SK-N-SH (cell line): ENCODE data around the gene SPTBN1. TPM values are rescaled to one million over a fixed set of nuclear protein-coding genes. Genes with fewer than 3 reads are reported as not detected.

Experiments used
- CTCF ChIA-PET: fragments of 300-600, 350-600 bp; formaldehyde crosslinking; extraction: SDS; loops from one replicate; lab custom pipeline; 2021; lab: Yijun Ruan, JAX
- POLR2A ChIA-PET: fragments of 350-600 bp; sonication (Branson Sonifier 250); formaldehyde crosslinking; extraction: SDS; loops from one replicate; lab custom pipeline; 2020; ENCODE audit warnings: antibody characterized with exemption, inconsistent platforms; lab: Yijun Ruan, JAX
- DNase-seq: peaks from one replicate; pipeline ENCODE4 v3.0.0; 2012
- H2AFZ ChIP-seq: fragments of 200-600 bp; sonication (generic); 2 replicates; pipeline ENCODE4 v1.8.1; 2016; ENCODE audit warnings: antibody characterized with exemption, mild to moderate bottlenecking, low read depth
- H3F3A ChIP-seq: fragments of 200-600 bp; sonication (generic); replicated peaks from 2 replicates; pipeline ENCODE3; 2016; ENCODE audit warnings: antibody characterized with exemption, mild to moderate bottlenecking; ENCODE audit not compliant: insufficient read depth
- H3K27ac ChIP-seq, 2 experiments: fragments of 200-500 bp in 1 of 2; fragments of 200-600 bp in 1 of 2; sonication (Bioruptor generic) in 1 of 2; sonication (generic), shearing (Covaris generic) in 1 of 2; 2 replicates each; pipeline versions ENCODE4 v1.5.1 to v1.6.1; 2014 to 2016; ENCODE audit warnings: low read depth in 2 of 2, inconsistent platforms in 1 of 2, low read length in 1 of 2, mild to moderate bottlenecking in 1 of 2, mixed read lengths in 1 of 2
- H3K27me3 ChIP-seq: fragments of 200-600 bp; sonication (generic), shearing (Covaris generic); 2 replicates; pipeline ENCODE4 v1.6.1; 2016; ENCODE audit warnings: mixed run types; ENCODE audit not compliant: insufficient read depth
- H3K36me3 ChIP-seq, 2 experiments: fragments of 200-500 bp in 1 of 2; fragments of 200-600 bp in 1 of 2; sonication (Bioruptor generic) in 1 of 2; sonication (generic) in 1 of 2; replicated peaks in 1 of 2; 2 replicates each; pipeline versions ENCODE3 to v1.5.1; 2014 to 2016; ENCODE audit warnings: low read length in 1 of 2, mild to moderate bottlenecking in 1 of 2; ENCODE audit not compliant: insufficient read depth in 2 of 2, control insufficient read depth in 1 of 2
- H3K4me1 ChIP-seq, 2 experiments: fragments of 200-500 bp in 1 of 2; fragments of 200-600 bp in 1 of 2; sonication (Bioruptor generic) in 1 of 2; sonication (generic), shearing (Covaris generic) in 1 of 2; 2 replicates each; pipeline versions ENCODE4 v1.5.1 to v1.6.1; 2014 to 2016; ENCODE audit warnings: low read depth in 1 of 2, low read length in 1 of 2, mixed run types in 1 of 2; ENCODE audit not compliant: insufficient read depth in 2 of 2, control insufficient read depth in 1 of 2
- H3K4me2 ChIP-seq: fragments of 200-600 bp; sonication (generic), shearing (Covaris generic); 2 replicates; pipeline ENCODE4 v1.6.1; 2017; ENCODE audit warnings: mixed run types
- H3K4me3 ChIP-seq, 2 experiments: fragments of 200-500 bp in 1 of 2; fragments of 200-600 bp in 1 of 2; sonication (Bioruptor generic) in 1 of 2; sonication (generic), shearing (Covaris generic) in 1 of 2; 2 replicates each; pipeline versions ENCODE4 v1.5.1 to v1.8.1; 2014 to 2016; ENCODE audit warnings: low read depth in 2 of 2, inconsistent platforms in 1 of 2, low read length in 1 of 2, mild to moderate bottlenecking in 1 of 2, mixed read lengths in 1 of 2, moderate library complexity in 1 of 2
- H3K79me2 ChIP-seq: fragments of 200-600 bp; sonication (generic); 2 replicates; pipeline ENCODE4 v1.8.1; 2017; ENCODE audit warnings: mild to moderate bottlenecking; ENCODE audit not compliant: insufficient read depth
- H3K9ac ChIP-seq: fragments of 200-600 bp; sonication (generic); 2 replicates; pipeline ENCODE4 v1.6.1; 2017; ENCODE audit warnings: mixed run types
- H3K9me2 ChIP-seq: fragments of 200-600 bp; sonication (generic); 2 replicates; pipeline ENCODE4 v1.6.1; 2017; ENCODE audit warnings: mixed run types
- H3K9me3 ChIP-seq: fragments of 200-600 bp; sonication (generic); 2 replicates; pipeline ENCODE4 v1.6.1; 2017; ENCODE audit warnings: mixed run types, mild to moderate bottlenecking, moderate library complexity
- H4K20me1 ChIP-seq: fragments of 200-600 bp; sonication (generic); 2 replicates; pipeline ENCODE4 v1.6.1; 2017; ENCODE audit warnings: mild to moderate bottlenecking, mixed run types; ENCODE audit not compliant: insufficient read depth
- CHD2 ChIP-seq: fragments of 150-350 bp; IDR thresholded peaks from 2 replicates; pipeline ENCODE4 v1.6.1; 2018; ENCODE audit warnings: low read length; ENCODE audit not compliant: partially characterized antibody
- FOXJ3 ChIP-seq: sonication (generic); formaldehyde crosslinking; IDR thresholded peaks from 2 replicates; pipeline ENCODE4 v1.5.1; 2020; ENCODE audit warnings: mild to moderate bottlenecking, missing genetic modification reagents
- MXI1 ChIP-seq: IDR thresholded peaks from 2 replicates; pipeline ENCODE4 v1.6.1; 2012; ENCODE audit warnings: mild to moderate bottlenecking, low read depth, low read length, improper control_type of control experiment
- POLR2AphosphoS5 ChIP-seq: IDR thresholded peaks from 2 replicates; pipeline ENCODE4 v1.6.1; 2012; ENCODE audit warnings: low read depth, low read length
- RAD21 ChIP-seq: IDR thresholded peaks from 2 replicates; pipeline ENCODE4 v1.6.1; 2012; ENCODE audit warnings: mild to moderate bottlenecking, low read length
- RCOR1 ChIP-seq: fragments of 150-350 bp; IDR thresholded peaks from 2 replicates; pipeline ENCODE4 v1.6.1; 2017; ENCODE audit warnings: antibody characterized with exemption, low read length
- RFX5 ChIP-seq: IDR thresholded peaks from 2 replicates; pipeline ENCODE4 v1.6.1; 2012; ENCODE audit warnings: mild to moderate bottlenecking, improper control_type of control experiment, low read length
- SMC3 ChIP-seq: IDR thresholded peaks from 2 replicates; pipeline ENCODE4 v1.6.1; 2012; ENCODE audit warnings: low read depth, low read length, improper control_type of control experiment
- TAF1 ChIP-seq: IDR thresholded peaks from 2 replicates; pipeline ENCODE4 v1.6.1; 2012; ENCODE audit warnings: low read depth, mild to moderate bottlenecking, low read length, moderate library complexity, borderline replicate concordance
- TCF12 ChIP-seq: IDR thresholded peaks from 2 replicates; pipeline ENCODE4 v1.4.0; 2012
- TEAD4 ChIP-seq: IDR thresholded peaks from 2 replicates; pipeline ENCODE4 v1.4.0; 2012; ENCODE audit warnings: mild to moderate bottlenecking, borderline replicate concordance; ENCODE audit not compliant: insufficient read depth
- WGBS: methylation state at CpG from one replicate; pipeline ENCODE4 v1.1.6; 2017; ENCODE audit warnings: low lambda C conversion rate; 5-methylcytosine and 5-hydroxymethylcytosine counted together
- polyA plus RNA-seq, 3 experiments: library from polyadenylated mRNA; depleted of rRNA; stranded (reverse); fragments of >200 nt; gene quantifications; 2 replicates each; pipeline ENCODE4 v1.2.3, GENCODE V29; 2012
- TF ChIP-seq, protein P1 (sequence below): fragments of 150-350 bp; IDR thresholded peaks from 2 replicates; pipeline ENCODE4 v1.6.1; 2017; ENCODE audit warnings: antibody characterized with exemption, low read length, low read depth, borderline replicate concordance
- TF ChIP-seq, protein P2 (sequence below): fragments of 200-600 bp; sonication (generic); IDR thresholded peaks from 2 replicates; pipeline ENCODE4 v1.6.1; 2017; ENCODE audit warnings: antibody characterized with exemption, mild to moderate bottlenecking, moderate library complexity

The SPTBN1 gene
- polyA plus RNA-seq, 1 of the 3 experiments (the other 2 are of a cell fraction): 29.1 TPM

DNA sequence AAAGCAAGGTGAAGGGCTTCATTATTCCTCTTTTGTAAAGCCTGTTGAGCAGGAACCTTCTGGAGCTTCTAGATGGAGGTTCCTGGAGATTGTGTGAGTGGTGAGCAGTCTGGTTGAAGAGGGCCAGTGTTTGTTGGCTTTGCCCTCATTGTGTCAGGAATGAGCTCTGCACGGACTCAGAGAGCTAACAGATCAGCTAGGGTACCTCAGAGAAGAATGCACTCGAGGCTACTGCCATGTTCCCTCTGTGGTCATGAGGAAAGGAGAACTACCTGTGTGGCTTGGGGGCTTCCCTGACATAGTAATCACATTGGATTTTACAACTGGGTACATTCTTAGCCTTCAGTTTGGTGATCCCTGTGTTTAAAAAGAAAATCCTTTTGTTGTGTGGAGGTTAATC lies 46.6 kb downstream of the SPTBN1 start (continued):
- no peak for TF ChIP-seq CHD2
- no peak for TF ChIP-seq RFX5
- TF ChIP-seq TEAD4: no peak
- TF ChIP-seq RCOR1: no peak
- no peak for TF ChIP-seq FOXJ3 (CRISPR knock-in tag)

DNA sequence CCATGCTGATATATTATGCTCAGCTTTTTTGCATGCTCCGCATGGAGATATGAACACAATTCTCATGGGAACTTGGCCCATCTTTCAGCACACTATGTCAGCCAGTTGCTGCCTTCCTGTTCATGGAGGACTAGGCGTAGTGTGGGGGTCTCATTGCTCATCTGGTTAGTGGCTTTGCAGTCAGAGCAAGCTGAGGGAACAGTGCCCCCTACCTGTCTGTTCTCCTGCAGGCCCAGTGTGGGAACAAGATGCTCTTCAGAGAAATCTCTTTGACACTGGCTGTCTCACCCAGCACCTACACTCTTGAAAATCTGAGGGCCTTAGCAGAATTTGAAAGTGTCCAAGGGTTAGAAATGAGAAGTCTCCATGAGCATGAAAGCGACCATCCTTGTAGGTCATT lies 47.1 kb downstream of the SPTBN1 start:
- no peak overlapping the region for H3K4me2 ChIP-seq
- POLR2A ChIA-PET: no interaction called here
- no peaks in the 10 kb centered on the region for H3K9me2 ChIP-seq
- peaks cover 91% of the 10 kb centered on the region for H3K79me2 ChIP-seq
- H3K4me1 ChIP-seq: peaks cover 0 to 30% of the 10 kb centered on the region in 2 experiments; a peak in 2 of 4 replicates
- no peaks in the 10 kb centered on the region for H3K27me3 ChIP-seq
- H3K27ac ChIP-seq: no peak overlapping the region
- H3F3A ChIP-seq: no peaks in the 10 kb centered on the region
- no peak overlapping the region; a peak in 1 of 4 replicates for H3K4me3 ChIP-seq
- no peaks in the 10 kb centered on the region for H3K36me3 ChIP-seq
- no peak overlapping the region for H2AFZ ChIP-seq
- TF ChIP-seq, protein P1, sequence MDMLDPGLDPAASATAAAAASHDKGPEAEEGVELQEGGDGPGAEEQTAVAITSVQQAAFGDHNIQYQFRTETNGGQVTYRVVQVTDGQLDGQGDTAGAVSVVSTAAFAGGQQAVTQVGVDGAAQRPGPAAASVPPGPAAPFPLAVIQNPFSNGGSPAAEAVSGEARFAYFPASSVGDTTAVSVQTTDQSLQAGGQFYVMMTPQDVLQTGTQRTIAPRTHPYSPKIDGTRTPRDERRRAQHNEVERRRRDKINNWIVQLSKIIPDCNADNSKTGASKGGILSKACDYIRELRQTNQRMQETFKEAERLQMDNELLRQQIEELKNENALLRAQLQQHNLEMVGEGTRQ: no peak
- peak; percentile 68 for TF ChIP-seq SMC3
- TF ChIP-seq, protein P2, sequence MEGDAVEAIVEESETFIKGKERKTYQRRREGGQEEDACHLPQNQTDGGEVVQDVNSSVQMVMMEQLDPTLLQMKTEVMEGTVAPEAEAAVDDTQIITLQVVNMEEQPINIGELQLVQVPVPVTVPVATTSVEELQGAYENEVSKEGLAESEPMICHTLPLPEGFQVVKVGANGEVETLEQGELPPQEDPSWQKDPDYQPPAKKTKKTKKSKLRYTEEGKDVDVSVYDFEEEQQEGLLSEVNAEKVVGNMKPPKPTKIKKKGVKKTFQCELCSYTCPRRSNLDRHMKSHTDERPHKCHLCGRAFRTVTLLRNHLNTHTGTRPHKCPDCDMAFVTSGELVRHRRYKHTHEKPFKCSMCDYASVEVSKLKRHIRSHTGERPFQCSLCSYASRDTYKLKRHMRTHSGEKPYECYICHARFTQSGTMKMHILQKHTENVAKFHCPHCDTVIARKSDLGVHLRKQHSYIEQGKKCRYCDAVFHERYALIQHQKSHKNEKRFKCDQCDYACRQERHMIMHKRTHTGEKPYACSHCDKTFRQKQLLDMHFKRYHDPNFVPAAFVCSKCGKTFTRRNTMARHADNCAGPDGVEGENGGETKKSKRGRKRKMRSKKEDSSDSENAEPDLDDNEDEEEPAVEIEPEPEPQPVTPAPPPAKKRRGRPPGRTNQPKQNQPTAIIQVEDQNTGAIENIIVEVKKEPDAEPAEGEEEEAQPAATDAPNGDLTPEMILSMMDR: peak; percentile 66
- peak; percentile 76 for TF ChIP-seq RAD21
- peak; percentile 54 for DNase-seq
- WGBS: 95% methylated on average over 3 of the region's 3 CpGs
- CTCF ChIA-PET: interaction anchor here (0.6 to 2.3 kb wide), 12 partner anchors 21 to 396 kb away, joined by 3 to 8 read pairs (median 4); no protein-coding TSS in a partner anchor
- H4K20me1 ChIP-seq: peaks cover 67% of the 10 kb centered on the region
- H3K9me3 ChIP-seq: no peaks in the 10 kb centered on the region
- no peak overlapping the region for H3K9ac ChIP-seq

DNA sequence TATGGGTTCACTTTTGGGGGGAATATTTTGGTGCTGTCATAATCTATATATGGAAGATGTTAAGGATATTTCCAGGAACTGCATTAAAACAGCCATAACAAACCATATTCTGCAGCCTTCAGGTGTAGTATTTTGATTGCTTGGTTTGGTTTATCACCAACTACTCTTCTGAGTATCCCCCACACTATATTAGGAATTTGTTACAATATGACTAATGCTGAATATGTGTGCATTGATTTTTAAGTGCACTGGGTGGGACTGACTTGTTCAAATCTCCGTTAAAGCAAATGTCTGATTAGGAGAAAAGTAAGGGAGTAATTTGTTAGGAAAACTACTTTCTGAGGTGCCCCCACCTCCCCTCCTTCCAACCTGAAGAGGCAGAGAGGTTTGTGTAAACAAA lies 47.7 kb downstream of the SPTBN1 start:
- no peak overlapping the region for H2AFZ ChIP-seq
- no peak for TF ChIP-seq FOXJ3 (CRISPR knock-in tag)
- TF ChIP-seq TEAD4: no peak
- no peak for TF ChIP-seq MXI1
- no peak for TF ChIP-seq POLR2AphosphoS5
- TF ChIP-seq SMC3: no peak
- TF ChIP-seq, protein P1: no peak
- TF ChIP-seq TAF1: no peak
- no peak for TF ChIP-seq TCF12
- H3K4me1 ChIP-seq: peaks cover 0 to 30% of the 10 kb centered on the region in 2 experiments; a peak in 2 of 4 replicates
- no peaks in the 10 kb centered on the region for H3F3A ChIP-seq
- H3K36me3 ChIP-seq: no peaks in the 10 kb centered on the region
- H4K20me1 ChIP-seq: peaks cover 61% of the 10 kb centered on the region
- POLR2A ChIA-PET: no interaction called here
- H3K79me2 ChIP-seq: peaks cover 90% of the 10 kb centered on the region
- H3K4me3 ChIP-seq: no peak overlapping the region
- H3K27ac ChIP-seq: no peak overlapping the region
- no peak overlapping the region for H3K9ac ChIP-seq
- no peaks in the 10 kb centered on the region for H3K9me2 ChIP-seq
- no peak for DNase-seq
- H3K4me2 ChIP-seq: no peak overlapping the region
- H3K9me3 ChIP-seq: no peaks in the 10 kb centered on the region
- CTCF ChIA-PET: interaction anchor here (1.4 to 2.3 kb wide), 4 partner anchors 20 to 397 kb away, joined by 3 to 8 read pairs (median 4); no protein-coding TSS in a partner anchor
- no peaks in the 10 kb centered on the region for H3K27me3 ChIP-seq
- 81% methylated on average over 1 of the region's 1 CpG for WGBS
